Measurements from ENCODE around the gene CEP152. TPM values are rescaled to one million over a fixed set of nuclear protein-coding genes. Genes with fewer than 3 reads are reported as not detected.
A peak's percentile ranks its signal among the peaks of the same experiment; 100 is the strongest.

CEP152 gene
- total and polyA plus RNA-seq, 7 donors: 0.35 to 1.3 (median 0.69) TPM

- H3K4me3 ChIP-seq: no peak overlapping the region
- ATAC-seq: no peak
- intact Hi-C loops (cut with DNase I): no loop called here
Measured at GRCh38 chr15:48823237-48823636, 12.4 kb upstream of the CEP152 start.

GRCh38 chr15:48814286-48814685 is 3.4 kb upstream of the CEP152 start:
- Histone ChIP-seq H3K4me1 (no peaks in the 10 kb centered on the region), H3K36me3 (ENCODE audit: insufficient read depth in 1 of 2, low read depth in 1 of 2) (no peaks in the 10 kb centered on the region), H3K27ac (no peak overlapping the region), H3K27me3 (ENCODE audit: insufficient read depth in 3 of 3, low read length in 2 of 3) (no peaks in the 10 kb centered on the region), H3K4me3 (no peak overlapping the region), H3K9me3 (no peaks in the 10 kb centered on the region)
- ATAC-seq (no peak), DNase-seq (no peak)
- intact Hi-C loops (cut with DNase I): loop anchor here in 1 of 2 donors (10.0 kb wide), 1 partner anchor 611 kb away; the partner anchor contains the start of gene FGF7
- no peak for TF ChIP-seq CTCF (IDR thresholded peaks at IDR 0.05)
- WGBS, 3 donors: 74 to 85% (median 77%) methylated on average over 2 of the region's 2 CpGs

More at GRCh38 chr15:48823237-48823636, 12.4 kb upstream of the CEP152 start:
- no peak overlapping the region for H3K27ac ChIP-seq
- H3K36me3 ChIP-seq (ENCODE audit: insufficient read depth in 1 of 2, low read depth in 1 of 2): no peaks in the 10 kb centered on the region
- TF ChIP-seq CTCF (IDR thresholded peaks at IDR 0.05): no peak
- H3K9me3 ChIP-seq: no peaks in the 10 kb centered on the region
- DNase-seq: no peak
- H3K27me3 ChIP-seq (ENCODE audit: insufficient read depth in 3 of 3, low read length in 2 of 3): no peaks in the 10 kb centered on the region
- H3K4me1 ChIP-seq: no peaks in the 10 kb centered on the region
- 13 to 14% (median 13%) methylated on average over 1 of the region's 1 CpG for whole genome bisulfite sequencing, 3 donors

- Histone ChIP-seq H3K9me3 (no peaks in the 10 kb centered on the region), H3K36me3 (ENCODE audit: insufficient read depth in 1 of 2, low read depth in 1 of 2) (no peaks in the 10 kb centered on the region), H3K4me1 (no peaks in the 10 kb centered on the region), H3K27me3 (ENCODE audit: insufficient read depth in 3 of 3, low read length in 2 of 3) (no peaks in the 10 kb centered on the region), H3K4me3 (peak overlapping the region; percentile 84), H3K27ac (no peak overlapping the region)
- no peak for TF ChIP-seq CTCF (IDR thresholded peaks at IDR 0.05)
- 8 to 10% (median 10%) methylated on average over 25 of the region's 25 CpGs for WGBS, 3 donors
- intact Hi-C loops (cut with DNase I): loop anchor here in 1 of 2 donors (10.0 kb wide), 1 partner anchor 613 kb away; the partner anchor contains the start of gene FGF7
- ATAC-seq (peak in 1 of 4 donors; percentile 41), DNase-seq (no peak)
Measured at GRCh38 chr15:48811325-48811958, 573 bp upstream of the CEP152 start.

DNA sequence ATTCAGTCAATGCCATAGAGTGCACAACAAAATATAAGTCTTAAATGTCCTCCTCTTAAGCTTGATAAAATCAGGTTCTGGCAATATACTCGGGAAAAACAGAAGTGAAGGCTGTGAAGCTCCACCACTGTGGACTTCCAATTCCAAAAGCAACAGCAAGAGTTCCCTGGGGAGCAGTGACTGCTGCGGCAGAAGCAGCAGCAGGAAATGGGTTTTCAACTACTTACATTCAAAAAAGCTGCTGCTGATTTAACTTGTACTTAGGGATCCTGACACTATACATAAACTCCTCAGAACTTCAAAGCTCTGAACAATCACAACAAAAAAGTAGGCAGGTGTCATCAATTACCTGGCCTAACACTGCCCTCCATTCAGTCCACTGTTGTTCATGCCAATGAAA is 4.7 kb downstream of the CEP152 start:
- H3K9me3 ChIP-seq: no peaks in the 10 kb centered on the region
- no peak for ATAC-seq
- no peak for DNase-seq
- no peak for TF ChIP-seq CTCF (IDR thresholded peaks at IDR 0.05)
- no peaks in the 10 kb centered on the region for H3K36me3 ChIP-seq (ENCODE audit: insufficient read depth in 1 of 2, low read depth in 1 of 2)
- no peak overlapping the region for H3K27ac ChIP-seq
- intact Hi-C loops (cut with DNase I): loop anchor here in 1 of 2 donors (10.0 kb wide), 1 partner anchor 451 kb away; no protein-coding TSS in a partner anchor
- H3K4me1 ChIP-seq: no peaks in the 10 kb centered on the region
- H3K4me3 ChIP-seq: no peak overlapping the region
- 15 to 29% (median 19%) methylated on average over 2 of the region's 2 CpGs for WGBS, 3 donors
- H3K27me3 ChIP-seq (ENCODE audit: insufficient read depth in 3 of 3, low read length in 2 of 3): no peaks in the 10 kb centered on the region
